Fibroblast of mammary gland (primary cell): ENCODE results near the gene ATP9A.

ENCODE experiments used
- DNase-seq: peaks from one replicate; pipeline ENCODE4 v3.0.0-alpha.2; 2010; ENCODE audit warnings: low read depth
- H3K4me3 ChIP-seq: 2 replicates; pipeline ENCODE4 v1.5.1; 2011; ENCODE audit warnings: low read depth, mild to moderate bottlenecking, low read length, moderate library complexity; ENCODE audit not compliant: control insufficient read depth
- TF ChIP-seq, protein P1 (sequence below): conservative IDR thresholded peaks from 2 replicates; pipeline ENCODE4 v1.5.1; 2011; ENCODE audit warnings: low read depth, low read length, inconsistent platforms; ENCODE audit not compliant: control insufficient read depth, insufficient read depth

ATP9A gene

DNA sequence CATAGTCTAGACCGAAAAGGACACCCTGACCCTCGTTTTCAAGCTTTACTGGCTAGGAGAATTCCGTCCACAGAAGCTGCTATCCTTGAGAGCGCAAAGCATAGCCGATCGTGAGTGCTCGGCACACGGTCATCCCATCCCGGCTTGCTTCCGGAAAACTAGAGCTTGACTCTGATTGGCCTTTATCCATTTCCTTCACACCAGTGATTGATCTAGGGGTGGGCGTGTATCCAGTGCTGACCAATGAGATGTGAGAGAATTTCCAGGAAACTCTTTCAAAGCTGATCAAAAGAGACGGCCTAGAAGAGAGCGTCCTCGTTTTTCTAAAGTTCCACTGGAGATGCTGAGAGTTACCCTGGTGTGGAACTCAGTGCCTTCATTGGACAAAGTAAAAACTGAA, 184.7 kb downstream of the ATP9A start:
- no peak overlapping the region for H3K4me3 ChIP-seq
- DNase-seq, result no peak
- TF ChIP-seq, protein P1, sequence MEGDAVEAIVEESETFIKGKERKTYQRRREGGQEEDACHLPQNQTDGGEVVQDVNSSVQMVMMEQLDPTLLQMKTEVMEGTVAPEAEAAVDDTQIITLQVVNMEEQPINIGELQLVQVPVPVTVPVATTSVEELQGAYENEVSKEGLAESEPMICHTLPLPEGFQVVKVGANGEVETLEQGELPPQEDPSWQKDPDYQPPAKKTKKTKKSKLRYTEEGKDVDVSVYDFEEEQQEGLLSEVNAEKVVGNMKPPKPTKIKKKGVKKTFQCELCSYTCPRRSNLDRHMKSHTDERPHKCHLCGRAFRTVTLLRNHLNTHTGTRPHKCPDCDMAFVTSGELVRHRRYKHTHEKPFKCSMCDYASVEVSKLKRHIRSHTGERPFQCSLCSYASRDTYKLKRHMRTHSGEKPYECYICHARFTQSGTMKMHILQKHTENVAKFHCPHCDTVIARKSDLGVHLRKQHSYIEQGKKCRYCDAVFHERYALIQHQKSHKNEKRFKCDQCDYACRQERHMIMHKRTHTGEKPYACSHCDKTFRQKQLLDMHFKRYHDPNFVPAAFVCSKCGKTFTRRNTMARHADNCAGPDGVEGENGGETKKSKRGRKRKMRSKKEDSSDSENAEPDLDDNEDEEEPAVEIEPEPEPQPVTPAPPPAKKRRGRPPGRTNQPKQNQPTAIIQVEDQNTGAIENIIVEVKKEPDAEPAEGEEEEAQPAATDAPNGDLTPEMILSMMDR, result no peak

GRCh38 chr20:51583073-51583472, 185.1 kb downstream of the ATP9A start:
- TF ChIP-seq, protein P1, result no peak
- DNase-seq, result no peak
- no peak overlapping the region for H3K4me3 ChIP-seq

- H3K4me3 ChIP-seq, result no peak overlapping the region
- no peak for DNase-seq
- TF ChIP-seq, protein P1, result no peak
Observed at GRCh38 chr20:51581571-51581970, 186.6 kb downstream of the ATP9A start.

- no peak overlapping the region for H3K4me3 ChIP-seq
- peak; percentile 53 for DNase-seq
- TF ChIP-seq, protein P1, result no peak
Observed at GRCh38 chr20:51579137-51579536, 189.1 kb downstream of the ATP9A start.

GRCh38 chr20:51578145-51578459, 190.1 kb downstream of the ATP9A start:
- DNase-seq, result no peak
- TF ChIP-seq, protein P1, result no peak

DNA sequence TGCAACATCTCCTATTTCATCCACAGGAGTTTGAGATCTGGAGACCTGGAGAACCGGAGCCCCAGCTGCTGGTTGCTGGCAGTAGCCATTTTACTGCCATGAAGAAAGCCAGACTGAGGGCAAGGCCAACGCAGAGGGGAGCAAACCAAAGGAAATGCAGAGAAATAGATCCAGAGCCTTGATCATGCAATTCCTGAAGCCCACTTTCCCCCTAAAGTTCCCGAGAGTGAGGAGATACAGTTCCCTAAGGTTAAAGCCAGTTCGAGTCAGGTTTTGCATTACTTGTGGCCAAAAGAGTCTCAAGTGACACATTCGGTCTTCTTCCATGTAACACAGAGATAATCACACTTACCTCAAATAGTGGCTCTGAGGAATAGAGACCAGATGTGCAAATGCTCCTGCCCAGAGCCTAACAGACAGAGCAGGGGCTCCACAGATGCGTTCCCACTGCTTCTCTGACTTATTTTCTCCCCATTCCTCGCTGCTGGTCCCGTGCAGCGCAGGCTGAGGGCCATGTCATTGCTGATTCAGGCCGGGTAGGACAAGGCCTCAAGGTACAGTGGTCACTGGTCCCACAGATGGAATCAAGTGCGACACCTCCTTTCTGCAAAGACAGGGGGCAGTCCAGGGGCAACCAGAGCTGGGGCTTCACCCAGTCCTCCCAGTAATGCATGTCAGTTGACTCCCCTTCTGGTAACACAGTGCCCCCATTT, 190.6 kb downstream of the ATP9A start:
- no peak for DNase-seq
- TF ChIP-seq, protein P1, result no peak

More at GRCh38 chr20:51578145-51578459, 190.1 kb downstream of the ATP9A start:
- no peak overlapping the region for H3K4me3 ChIP-seq

DNA sequence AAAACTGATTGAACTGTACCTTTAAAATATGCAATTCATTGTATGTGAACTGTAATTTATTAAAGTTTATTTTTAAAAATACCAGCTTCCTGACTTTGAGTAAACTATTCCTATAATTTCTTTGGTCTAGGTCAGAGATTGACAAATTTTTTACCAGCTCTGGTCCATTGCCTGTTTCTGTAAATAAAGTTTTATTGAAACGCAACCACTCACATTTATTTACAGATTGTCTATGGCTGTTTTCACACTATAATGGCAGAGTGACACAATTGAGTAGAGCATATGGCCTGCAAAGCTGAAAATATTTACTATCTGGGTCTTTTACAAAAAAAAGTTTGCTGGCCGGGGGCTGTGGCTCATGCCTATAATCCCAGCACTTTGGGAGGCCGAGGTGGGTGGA, 192.7 kb downstream of the ATP9A start:
- TF ChIP-seq, protein P1, result no peak
- H3K4me3 ChIP-seq, result no peak overlapping the region
- DNase-seq, result no peak

More for the DNA sequence above, 190.6 kb downstream of the ATP9A start:
- no peak overlapping the region for H3K4me3 ChIP-seq
